ENCODE results near the gene ATG5.

DNA sequence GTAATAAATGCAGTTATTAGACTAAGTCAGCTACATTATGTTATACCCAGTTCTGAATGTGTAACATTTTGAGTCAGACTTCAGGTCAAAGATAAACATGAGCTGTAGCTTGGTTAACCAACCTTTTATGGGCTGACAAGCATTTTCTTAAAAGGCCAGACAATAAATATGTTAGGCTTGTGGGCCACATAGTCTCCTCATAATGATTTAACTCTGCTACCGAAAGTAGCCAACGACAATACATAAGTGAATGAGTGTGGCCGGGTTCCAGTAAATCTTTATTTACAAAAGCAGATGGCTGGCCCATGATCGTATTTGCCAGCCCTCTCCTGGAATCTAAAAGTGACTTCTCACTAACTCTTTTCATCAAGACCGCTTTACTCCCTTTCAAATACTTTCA, 49.9 kb downstream of the ATG5 start:
- TF ChIP-seq, protein P1, sequence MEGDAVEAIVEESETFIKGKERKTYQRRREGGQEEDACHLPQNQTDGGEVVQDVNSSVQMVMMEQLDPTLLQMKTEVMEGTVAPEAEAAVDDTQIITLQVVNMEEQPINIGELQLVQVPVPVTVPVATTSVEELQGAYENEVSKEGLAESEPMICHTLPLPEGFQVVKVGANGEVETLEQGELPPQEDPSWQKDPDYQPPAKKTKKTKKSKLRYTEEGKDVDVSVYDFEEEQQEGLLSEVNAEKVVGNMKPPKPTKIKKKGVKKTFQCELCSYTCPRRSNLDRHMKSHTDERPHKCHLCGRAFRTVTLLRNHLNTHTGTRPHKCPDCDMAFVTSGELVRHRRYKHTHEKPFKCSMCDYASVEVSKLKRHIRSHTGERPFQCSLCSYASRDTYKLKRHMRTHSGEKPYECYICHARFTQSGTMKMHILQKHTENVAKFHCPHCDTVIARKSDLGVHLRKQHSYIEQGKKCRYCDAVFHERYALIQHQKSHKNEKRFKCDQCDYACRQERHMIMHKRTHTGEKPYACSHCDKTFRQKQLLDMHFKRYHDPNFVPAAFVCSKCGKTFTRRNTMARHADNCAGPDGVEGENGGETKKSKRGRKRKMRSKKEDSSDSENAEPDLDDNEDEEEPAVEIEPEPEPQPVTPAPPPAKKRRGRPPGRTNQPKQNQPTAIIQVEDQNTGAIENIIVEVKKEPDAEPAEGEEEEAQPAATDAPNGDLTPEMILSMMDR (IDR thresholded peaks at IDR 0.05): no peak
- TF ChIP-seq POLR2A (IDR thresholded peaks at IDR 0.05): no peak

Measured in heart left ventricle (tissue), 13 donors.